GM21619 (cell line): Measurements from ENCODE around the gene SPRR2B.
"Not testable (repeated sequence)": the region's sequence is repeated elsewhere in the genome, so short reads cannot be mapped to it uniquely, and the experiment has no call there.

Experiments
- ATAC-seq: cut with Tn5 transposase; IDR thresholded peaks from one replicate; pipeline ENCODE4 v1.9.1; 2021; ENCODE audit not compliant: unreplicated experiment

The SPRR2B gene

GRCh38 chr1:153035211-153035610 lies 36.2 kb downstream of the SPRR2B start:
- ATAC-seq: no peak

GRCh38 chr1:153032677-153033308 lies 38.6 kb downstream of the SPRR2B start:
- no peak for ATAC-seq

GRCh38 chr1:153032073-153032472 lies 39.3 kb downstream of the SPRR2B start:
- ATAC-seq: no peak

GRCh38 chr1:153030895-153031294 lies 40.5 kb downstream of the SPRR2B start, which contains the start of gene SPRR1B:
Gene SPRR1B, plus strand, starts transcription at chr1:153031203. Its CDS starts 1,143 bp downstream, at chr1:153032346.
- ATAC-seq: no peak

GRCh38 chr1:153028766-153029165 lies 42.6 kb downstream of the SPRR2B start:
- no peak for ATAC-seq

GRCh38 chr1:153025797-153026196 lies 45.6 kb downstream of the SPRR2B start:
- ATAC-seq: no peak

GRCh38 chr1:153024413-153024812 lies 47.0 kb downstream of the SPRR2B start:
- no peak for ATAC-seq

GRCh38 chr1:153023109-153023508 lies 48.3 kb downstream of the SPRR2B start:
- ATAC-seq: no peak

- not testable (repeated sequence) for ATAC-seq
Observed at GRCh38 chr1:153022340-153022739, 49.1 kb downstream of the SPRR2B start.

- ATAC-seq: not testable (repeated sequence)
Observed at GRCh38 chr1:153021829-153022228, 49.6 kb downstream of the SPRR2B start.
